Left ventricle myocardium inferior (tissue), 1 donor: ENCODE results near the gene EXOC7. TPM values are rescaled to one million over a fixed set of nuclear protein-coding genes. Genes with fewer than 3 reads are reported as not detected.

ENCODE experiments used
- DNase-seq: peaks from one replicate; pipeline ENCODE4 v3.0.0-alpha.2; 2020
- H3K27ac ChIP-seq: fragments of 200-600 bp; replicated peaks from 2 replicates; pipeline ENCODE4 v1.8.0; 2021
- H3K27me3 ChIP-seq: fragments of 200-600 bp; 2 replicates; pipeline ENCODE4 v1.8.0; 2021; ENCODE audit warnings: low read depth
- H3K36me3 ChIP-seq: fragments of 200-600 bp; 2 replicates; pipeline ENCODE4 v1.8.0; 2021
- H3K4me1 ChIP-seq: fragments of 200-600 bp; 2 replicates; pipeline ENCODE4 v1.8.0; 2021
- H3K4me3 ChIP-seq: fragments of 200-600 bp; 2 replicates; pipeline ENCODE4 v1.8.0; 2021; ENCODE audit warnings: mild to moderate bottlenecking, moderate library complexity
- H3K9me3 ChIP-seq: fragments of 200-600 bp; replicated peaks from 2 replicates; pipeline ENCODE4 v1.8.0; 2021
- intact Hi-C: fragments of 100-400 bp; cut with micrococcal nuclease; formaldehyde crosslinking; loops from one replicate; pipeline ENCODE4 v1.11.0; 2022
- total RNA-seq: library from RNA; stranded (reverse); fragmentation: NEBNext Ultra II Directional; extraction: Animal tissue kit (Norgen Biotek cat#: 25700); gene quantifications from one replicate; pipeline ENCODE4 v1.2.1, GENCODE V29; 2021
- TF ChIP-seq, protein P1 (sequence below): fragments of 200-600 bp; IDR thresholded peaks from 2 replicates; pipeline ENCODE4 v1.8.0; 2021; ENCODE audit warnings: antibody characterized with exemption, mild to moderate bottlenecking, borderline replicate concordance
- donor health status: DM: no; HTN: yes; CAD: no; lungs with severe emphysema.

EXOC7 gene
- total RNA-seq, 1 donor from 2014 or later, result 81.1 TPM

DNA sequence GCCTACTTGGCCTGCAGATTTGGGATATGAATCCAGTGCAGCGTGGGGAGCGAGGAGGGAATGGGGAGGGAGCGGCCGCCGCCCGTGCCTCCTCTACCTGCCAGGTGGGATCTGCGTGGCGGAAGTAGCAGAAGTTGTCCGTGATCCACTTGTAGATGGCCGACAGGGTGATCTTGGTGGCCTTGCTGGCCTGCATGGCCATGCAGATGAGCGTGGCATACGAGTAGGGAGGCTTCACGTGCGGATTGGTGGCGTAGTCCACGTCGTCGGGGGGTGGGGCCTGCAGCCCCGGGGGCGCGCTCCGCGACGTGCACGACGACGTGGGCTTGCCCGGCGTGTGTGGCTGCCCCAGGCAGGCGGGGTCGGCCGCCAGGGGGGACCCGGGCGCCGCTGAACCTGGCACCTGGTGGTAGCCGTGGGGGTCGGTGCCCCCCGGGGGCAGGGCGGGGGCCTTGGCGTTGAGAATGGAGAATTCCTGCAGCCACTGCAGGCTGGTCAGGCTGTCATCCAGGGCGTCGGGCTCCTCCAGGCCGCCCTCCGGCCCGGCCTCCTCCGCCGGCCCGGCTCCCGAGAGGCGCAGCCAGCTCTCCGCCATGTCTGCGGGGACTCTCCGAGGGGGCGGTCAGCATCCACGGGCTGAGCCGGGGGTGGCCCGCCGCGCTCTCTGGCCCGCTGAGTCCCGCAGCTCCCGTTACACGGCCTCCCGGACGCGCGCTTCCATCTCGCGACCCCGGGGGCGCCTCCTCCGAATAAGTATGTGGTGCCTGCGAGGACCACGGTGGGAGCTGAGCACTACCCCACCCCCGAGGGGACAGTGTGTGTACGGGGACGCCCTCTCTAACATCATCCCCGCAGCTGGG is 36.4 kb upstream of the EXOC7 start:
- Histone ChIP-seq H3K4me1 (peaks cover 55% of the 10 kb centered on the region), H3K27me3 (peaks cover 60% of the 10 kb centered on the region), H3K36me3 (no peaks in the 10 kb centered on the region), H3K9me3 (no peaks in the 10 kb centered on the region), H3K4me3 (peak overlapping the region; percentile 67), H3K27ac (no peak overlapping the region)
- DNase-seq, result no peak
- TF ChIP-seq, protein P1, sequence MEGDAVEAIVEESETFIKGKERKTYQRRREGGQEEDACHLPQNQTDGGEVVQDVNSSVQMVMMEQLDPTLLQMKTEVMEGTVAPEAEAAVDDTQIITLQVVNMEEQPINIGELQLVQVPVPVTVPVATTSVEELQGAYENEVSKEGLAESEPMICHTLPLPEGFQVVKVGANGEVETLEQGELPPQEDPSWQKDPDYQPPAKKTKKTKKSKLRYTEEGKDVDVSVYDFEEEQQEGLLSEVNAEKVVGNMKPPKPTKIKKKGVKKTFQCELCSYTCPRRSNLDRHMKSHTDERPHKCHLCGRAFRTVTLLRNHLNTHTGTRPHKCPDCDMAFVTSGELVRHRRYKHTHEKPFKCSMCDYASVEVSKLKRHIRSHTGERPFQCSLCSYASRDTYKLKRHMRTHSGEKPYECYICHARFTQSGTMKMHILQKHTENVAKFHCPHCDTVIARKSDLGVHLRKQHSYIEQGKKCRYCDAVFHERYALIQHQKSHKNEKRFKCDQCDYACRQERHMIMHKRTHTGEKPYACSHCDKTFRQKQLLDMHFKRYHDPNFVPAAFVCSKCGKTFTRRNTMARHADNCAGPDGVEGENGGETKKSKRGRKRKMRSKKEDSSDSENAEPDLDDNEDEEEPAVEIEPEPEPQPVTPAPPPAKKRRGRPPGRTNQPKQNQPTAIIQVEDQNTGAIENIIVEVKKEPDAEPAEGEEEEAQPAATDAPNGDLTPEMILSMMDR, result no peak
- intact Hi-C loops, result no loop called here

DNA sequence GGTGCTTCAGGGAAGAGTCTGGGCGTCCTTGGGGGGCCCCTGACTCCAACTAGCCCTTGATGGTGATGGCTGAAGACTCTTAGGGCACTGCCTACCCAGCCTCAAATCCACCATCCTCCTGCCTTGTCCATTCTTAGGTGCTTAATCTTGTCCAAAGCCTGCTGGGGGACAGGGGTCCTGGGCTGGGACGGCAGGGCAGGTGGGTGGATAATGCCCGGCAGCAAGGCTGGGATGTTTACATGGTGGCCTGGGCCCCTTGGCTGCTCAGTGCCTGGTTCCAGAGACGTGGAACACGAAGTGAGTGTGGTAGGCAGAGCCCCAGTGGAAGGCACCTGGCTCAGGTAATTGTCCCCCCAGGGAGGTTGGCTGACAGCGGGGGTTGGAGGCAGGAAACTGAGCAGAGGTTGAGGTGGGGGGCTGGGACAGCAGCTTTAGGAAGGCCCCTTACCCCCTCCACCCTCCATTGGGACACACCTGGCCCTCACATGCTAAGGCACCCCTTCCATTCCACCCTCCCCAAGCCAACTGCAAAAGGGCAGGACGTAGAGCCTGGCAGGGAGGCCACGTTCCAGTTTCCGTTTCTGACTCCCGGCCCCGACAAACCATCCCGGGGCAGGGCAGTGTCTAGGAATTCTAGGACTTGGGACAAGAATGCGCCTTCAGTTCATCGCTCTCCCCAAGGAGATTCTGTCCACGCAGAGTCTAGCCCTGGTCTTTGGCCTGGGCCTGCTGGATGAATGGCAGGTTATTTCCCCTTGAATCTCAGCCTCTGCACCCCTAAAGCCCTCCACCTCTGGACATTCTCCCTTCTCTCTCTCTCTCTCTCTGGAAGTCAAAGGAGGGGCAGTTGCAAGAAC is 35.5 kb upstream of the EXOC7 start:
- peaks cover 69% of the 10 kb centered on the region for H3K27me3 ChIP-seq
- DNase-seq, result no peak

DNA sequence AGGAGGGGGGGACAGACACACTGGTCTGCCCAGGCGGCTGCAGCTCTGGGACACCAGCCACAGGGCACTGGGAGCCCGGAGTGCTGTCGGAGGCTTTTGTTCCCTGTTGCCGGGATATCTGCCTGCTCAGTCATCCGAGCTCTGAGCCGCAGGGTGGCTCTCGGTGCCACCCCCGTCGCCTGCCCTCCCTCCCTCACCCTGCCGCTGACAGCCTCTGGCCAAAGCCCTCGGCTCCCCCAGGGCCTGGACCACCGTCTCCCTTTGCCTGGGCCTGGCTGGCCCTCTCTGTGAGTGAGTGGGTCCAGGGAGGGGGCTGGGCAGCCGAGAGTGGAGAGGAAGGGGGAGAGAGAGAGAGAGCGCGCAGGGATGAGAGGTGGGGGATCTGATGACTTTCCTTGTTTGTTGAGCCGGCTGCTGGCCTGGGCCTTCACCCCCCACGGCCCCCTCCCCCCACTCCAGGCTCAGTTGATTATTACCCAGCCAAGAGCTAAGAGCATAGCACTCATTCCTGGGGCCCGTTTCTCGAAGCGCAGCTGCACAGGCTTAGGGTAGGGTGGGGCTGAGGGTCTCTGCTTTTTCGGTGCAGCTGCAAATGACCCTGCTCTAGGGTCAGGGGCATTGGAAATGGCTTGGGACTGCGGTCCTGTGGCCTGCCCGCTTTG is 34.8 kb upstream of the EXOC7 start:
- TF ChIP-seq, protein P1, result no peak
- Histone ChIP-seq H3K27ac (no peak overlapping the region), H3K4me3 (peak overlapping the region; percentile 30), H3K9me3 (no peaks in the 10 kb centered on the region), H3K27me3 (peaks cover 77% of the 10 kb centered on the region), H3K4me1 (peaks cover 47% of the 10 kb centered on the region), H3K36me3 (no peaks in the 10 kb centered on the region)
- intact Hi-C loops, result no loop called here
- DNase-seq, result no peak

More for the DNA sequence above, 35.5 kb upstream of the EXOC7 start:
- Histone ChIP-seq H3K27ac (no peak overlapping the region), H3K9me3 (no peaks in the 10 kb centered on the region), H3K36me3 (no peaks in the 10 kb centered on the region), H3K4me1 (peaks cover 48% of the 10 kb centered on the region), H3K4me3 (peak overlapping the region; percentile 67)
- intact Hi-C loops, result no loop called here
- TF ChIP-seq, protein P1, result no peak

DNA sequence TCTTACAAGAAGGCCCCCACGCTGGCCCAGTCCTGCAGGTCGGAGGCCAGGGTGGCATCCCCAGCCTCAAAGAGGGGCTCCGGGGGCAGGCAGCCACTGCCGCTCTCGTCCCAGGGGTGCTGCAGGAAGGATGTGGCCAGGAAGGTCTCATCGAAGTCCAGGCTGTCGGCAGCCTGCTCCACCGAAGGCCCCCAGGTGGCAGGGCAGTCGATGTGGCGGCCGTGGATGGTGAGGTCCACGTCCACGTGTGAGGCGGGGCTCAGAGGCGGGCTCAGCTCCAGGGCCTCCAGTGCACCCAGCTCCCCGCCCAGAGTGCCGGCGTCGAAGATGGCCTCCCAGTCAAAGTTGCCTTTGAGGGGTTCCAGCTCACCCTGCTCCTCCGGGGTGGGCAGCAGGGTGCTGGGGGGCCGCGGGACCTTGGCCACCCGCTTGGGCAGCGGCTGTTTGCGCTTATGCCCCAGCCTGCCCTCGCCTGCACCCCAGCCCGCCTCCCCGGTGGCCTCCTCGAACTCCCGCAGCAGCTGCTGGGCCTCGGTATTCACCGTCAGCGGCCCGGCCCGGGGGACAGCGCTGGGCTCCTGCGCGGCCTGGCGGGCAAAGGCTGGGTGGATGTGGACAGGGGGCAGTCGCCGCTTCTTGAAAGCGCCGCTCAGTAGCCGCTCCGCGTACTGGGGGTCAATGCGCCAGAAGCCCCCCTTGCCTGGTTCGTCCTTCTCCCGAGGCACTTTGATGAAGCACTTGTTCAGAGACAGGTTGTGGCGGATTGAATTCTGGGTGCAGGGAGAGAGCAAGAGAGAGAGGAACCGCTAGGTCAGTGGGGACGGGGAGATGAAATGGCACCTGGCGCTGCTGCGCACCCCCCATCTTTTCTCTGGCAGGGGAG is 34.0 kb upstream of the EXOC7 start:
- Histone ChIP-seq H3K4me1 (peaks cover 53% of the 10 kb centered on the region), H3K27me3 (peaks cover 84% of the 10 kb centered on the region), H3K9me3 (no peaks in the 10 kb centered on the region), H3K36me3 (no peaks in the 10 kb centered on the region), H3K4me3 (peak overlapping the region; percentile 30), H3K27ac (no peak overlapping the region)
- TF ChIP-seq, protein P1, result no peak
- intact Hi-C loops, result no loop called here
- no peak for DNase-seq
